Stimulated activated CD4-positive, alpha-beta T cell treated with anti-CD3 and anti-CD28 coated beads, Interleukin-12 subunit alpha, Interleukin-12 subunit beta, amount 100 ng/mL, for 4 hours (primary cell): ENCODE data around the gene BAG3.
"Not testable (repeated sequence)": the region's sequence is repeated elsewhere in the genome, so short reads cannot be mapped to it uniquely, and the experiment has no call there.

Experiments used
- DNase-seq: peaks from one replicate; pipeline ENCODE4 v3.0.0-alpha.2; 2020

The BAG3 gene

DNA sequence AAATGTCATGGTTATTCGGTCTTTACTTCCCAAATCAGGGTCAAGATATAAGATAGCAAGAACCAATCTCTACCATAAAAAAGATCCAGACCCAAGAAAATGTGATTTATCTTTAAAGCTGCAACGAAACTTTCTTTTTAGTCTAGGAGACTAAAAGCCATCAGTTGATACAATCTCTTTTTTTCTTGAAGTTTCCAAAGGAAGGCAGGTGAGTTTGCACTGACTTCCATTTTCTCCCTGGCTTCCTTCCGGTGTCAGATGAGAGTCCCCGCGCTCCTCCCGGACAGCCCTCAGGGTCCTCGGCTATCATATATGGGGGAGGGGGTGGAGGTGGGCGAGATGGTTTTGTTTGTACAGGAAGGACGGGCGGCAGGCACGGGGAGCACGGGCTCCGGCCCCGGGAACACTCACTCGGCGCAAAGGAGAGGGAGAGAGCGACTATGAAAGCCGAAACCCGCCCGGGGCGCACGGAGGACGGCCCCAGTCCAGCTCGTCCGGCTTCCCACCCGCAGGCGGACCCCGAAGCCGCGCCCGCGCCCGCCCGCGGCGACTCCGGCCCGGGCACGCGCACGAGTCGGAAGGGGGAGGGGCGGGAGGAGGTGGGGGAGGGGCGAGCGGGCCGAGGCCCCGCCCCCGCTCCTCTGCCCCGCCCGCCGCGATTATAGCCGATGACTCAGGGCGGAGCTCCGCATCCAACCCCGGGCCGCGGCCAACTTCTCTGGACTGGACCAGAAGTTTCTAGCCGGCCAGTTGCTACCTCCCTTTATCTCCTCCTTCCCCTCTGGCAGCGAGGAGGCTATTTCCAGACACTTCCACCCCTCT is at the start of gene BAG3:
TSS of gene BAG3 (plus strand) at position 689 of the 822 bp plus-strand sequence. CDS start 296 bp downstream, outside the sequence.
- DNase-seq = peak; percentile 81

DNA sequence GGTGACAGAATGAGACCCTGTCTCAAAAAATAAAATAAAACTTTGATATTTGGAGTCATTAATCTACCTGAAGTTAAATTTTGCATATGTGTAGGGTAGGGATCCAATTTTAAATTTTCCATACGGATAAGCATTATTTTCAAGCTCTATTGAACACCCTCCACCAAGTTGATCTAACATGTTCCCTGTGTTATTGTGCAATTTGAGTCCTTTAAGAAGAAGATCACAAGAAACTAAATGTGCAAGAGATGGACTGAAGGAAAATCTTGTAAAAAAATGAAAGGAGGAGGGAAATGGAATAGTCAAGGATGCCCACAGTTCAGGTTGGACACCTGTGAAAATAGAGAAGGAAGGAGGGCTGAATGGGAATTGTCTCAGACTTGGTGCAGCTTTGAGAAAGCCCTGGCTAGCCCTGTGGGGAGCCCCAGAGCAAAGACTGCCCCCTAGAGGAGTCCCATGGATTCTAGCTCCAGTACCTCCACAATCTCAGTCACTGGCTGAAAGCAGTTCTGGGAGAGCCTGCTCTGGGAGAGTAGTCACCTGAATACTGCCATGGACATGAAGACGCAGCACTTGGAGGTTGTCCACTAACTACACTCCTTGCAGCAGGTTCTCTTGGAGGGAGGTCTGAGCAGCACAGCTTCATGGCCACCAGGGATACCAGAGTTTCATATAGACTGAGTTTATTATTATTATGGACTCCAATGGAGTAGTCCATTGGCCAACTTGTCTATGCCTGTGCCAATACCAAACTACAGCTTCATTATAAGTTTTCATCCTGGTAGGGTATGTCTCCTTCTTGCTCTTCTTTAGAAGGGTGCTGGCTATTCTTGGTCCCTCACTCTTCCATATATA is 48.7 kb upstream of the BAG3 start:
- no peak for DNase-seq

DNA sequence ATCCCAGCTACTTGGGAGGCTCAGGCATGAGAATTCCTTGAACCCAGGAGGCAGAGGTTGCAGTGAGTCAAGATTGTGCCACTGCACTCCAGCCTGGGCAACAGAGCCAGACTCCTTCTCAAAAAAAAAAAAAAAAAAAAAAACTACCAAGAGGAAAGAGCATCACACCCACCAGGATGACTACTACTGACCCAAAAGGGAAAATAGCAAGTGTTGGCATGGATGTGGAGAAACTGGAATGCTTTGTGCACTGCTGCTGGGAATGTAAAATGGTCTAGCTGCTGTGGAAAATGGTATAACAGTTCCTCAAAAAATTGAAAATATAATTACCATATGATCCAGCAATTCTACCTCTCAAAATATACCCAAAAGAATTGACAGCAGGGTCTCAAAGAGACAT is 46.7 kb upstream of the BAG3 start:
- DNase-seq = no peak

DNA sequence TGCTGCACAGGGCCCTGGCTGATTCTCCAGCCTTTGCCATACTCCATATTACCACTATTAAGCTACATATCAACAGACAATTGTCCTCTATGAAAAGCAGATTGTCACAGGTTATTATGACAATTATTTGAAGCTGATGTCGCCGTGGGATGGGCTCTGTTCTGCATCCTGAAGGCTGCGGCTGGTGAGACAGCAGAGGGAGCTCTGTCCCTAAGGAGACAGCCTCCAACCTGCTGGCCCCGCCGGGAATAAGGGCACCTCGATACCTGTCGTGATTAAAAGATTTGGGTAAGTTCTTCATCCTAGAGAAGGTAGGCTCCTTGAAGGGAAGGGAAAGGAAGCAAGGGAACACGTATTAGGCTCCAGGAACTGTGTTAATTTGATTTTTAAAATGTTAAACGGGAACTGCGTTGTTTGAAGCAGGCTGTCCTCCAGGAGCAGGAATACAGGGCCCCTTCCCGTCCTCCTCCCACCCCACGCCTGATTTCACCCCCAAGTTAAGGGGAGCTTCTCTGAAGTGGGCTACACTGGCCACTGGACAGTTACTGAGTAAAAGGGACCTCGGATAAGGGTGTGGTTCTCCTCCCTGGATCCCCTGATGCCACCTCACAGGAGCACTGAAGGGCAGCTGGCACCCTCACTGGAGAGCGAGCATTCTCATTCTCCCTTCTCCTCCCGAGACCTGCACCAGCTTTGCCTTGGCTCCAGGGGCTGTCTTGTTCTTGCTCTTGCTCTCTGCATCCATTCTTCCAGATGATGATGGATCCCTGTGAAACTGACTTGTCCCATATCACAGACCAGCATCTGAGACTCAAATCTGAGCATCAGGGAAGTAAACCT is 42.6 kb upstream of the BAG3 start:
- DNase-seq = peak; percentile 25

DNA sequence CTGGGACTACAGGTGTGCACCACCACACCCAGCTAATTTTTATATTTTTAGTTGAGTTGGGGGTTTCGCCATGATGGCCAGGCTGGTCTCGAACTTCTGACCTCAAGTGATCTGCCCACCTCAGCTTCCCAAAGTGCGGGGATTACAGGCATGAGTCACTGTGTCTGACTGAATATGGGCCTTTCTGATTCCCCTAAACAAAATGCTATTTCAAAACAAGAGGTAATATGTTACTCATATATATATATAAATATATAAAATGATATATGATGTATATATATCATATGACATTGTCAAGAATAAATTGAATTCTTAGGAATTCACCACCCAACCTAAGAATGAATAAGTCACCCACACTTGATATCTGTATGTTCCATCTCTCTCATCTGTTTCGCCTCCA is 41.7 kb upstream of the BAG3 start:
- no peak for DNase-seq

DNA sequence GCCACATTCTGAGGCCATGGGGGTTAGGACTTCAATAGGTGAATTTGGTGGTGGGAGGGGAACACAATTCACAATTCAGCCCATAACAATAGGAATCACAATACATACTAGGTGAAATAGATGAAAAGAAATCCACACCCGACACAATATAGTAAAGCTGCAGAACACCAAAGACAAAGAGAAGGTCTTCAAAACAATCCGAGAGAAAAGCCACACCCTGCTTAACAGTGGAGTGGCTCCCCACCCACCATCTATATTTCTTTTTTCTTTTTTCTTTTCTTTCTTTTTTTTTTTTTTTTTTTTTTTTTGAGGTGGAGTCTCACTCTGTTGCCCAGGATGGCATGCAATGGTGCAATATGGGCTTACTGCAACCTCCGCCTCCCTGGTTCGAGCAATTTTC is 39.7 kb upstream of the BAG3 start:
- no peak for DNase-seq

DNA sequence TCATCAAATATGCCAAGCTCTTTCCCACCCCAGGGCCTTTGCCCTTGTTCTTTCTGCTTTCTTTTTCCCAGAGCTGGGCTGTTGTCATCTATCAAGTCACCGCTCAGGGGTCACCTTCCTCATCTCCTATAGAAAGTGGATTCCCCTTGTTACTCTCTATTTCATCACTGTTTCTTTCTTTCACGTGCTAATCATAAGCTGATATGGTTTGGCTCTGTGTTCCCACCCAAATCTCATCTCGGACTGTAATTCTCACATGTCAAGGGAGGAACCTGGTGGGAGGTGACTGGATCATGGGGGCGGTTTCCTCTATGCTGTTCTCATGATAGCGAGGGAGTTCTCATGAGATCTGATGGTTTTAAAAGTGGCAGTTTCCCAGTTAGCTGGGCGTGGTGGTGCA is 37.4 kb upstream of the BAG3 start:
- DNase-seq = no peak

DNA sequence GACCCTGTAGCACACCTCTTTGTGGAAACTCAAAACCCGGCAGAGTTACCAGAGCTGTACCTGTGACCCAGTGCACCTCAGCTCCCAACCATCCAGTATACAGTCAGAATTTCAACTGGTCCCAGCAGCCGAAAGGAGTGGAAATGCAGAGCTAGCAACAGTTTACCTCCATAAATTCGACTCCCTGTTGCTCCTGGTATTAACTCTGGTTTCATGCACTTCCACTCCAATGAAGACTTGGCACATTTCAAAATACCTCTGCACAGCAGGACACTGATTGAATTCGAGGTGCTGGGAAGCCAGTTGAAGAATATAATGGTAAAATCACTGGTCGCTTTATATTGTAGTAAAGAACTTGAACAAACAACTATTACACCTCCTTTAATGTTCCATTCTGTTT is 36.5 kb upstream of the BAG3 start:
- DNase-seq = no peak

DNA sequence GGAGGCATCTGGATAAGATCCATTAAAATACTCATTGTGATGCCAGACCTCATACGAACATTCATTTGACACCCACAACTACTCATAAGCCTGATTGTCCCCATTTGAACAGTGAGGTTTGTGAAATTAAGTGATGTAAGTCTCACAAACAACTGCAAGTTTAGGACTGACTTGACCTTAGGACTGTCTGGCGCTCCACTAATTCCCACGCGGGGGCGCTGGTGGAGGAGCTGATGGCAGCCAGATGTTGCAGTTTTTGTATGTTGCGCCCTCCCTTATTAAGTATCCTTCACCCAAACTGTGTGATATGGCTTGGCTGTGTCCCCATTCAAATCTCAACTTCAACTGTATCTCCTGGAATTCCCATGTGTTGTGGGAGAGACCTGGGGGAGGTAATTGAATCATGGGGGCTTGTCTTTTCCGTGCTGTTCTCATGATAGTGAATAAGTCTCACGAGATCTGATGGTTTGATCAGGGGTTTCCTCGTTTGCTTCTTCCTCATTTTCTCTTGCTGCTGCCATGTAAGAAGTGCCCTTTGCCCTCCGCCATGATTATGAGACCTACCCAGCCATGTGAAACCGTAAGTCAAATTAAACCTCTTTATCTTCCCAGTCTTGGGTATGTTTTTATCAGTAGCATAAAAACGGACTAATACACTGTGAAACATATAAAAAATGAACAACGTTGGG is 34.2 kb upstream of the BAG3 start:
- DNase-seq = no peak

DNA sequence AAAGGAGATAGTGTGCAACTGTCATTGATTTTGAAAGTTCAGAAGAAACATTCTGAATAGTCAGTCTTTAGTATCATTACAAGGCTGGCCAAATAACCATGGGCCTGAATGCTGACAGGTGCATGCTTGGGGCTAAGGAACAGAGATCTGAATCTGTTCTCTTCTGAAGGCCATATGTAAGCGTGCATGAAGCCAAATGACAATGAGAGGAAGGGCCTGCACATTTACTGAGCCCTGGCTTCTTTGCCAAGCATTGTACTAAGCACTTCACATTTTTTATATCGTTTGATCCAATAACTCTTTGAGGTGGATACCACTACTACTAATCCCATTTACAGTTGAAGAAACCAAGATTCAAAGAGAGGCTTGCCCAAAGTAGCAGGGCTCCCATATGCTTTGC is 32.0 kb upstream of the BAG3 start:
- DNase-seq = no peak

DNA sequence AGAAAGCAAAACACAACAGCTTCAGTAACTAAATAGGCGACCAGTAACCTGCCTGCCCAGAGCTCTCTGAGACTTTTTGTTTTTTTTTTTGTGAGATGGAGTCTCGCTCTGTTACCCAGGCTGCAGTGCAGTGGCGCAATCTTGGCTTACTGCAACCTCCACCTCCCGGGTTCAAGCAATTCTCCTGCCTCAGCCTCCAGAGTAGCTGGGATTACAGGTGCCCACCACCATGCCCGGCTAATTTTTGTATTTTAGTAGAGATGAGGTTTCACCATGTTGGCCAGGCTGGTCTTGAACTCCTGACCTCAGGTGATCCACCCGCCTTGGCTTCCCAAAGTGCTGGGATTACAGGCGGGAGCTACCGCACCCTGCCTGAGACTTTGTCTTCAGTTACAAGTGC is 31.4 kb upstream of the BAG3 start:
- not testable (repeated sequence) for DNase-seq

DNA sequence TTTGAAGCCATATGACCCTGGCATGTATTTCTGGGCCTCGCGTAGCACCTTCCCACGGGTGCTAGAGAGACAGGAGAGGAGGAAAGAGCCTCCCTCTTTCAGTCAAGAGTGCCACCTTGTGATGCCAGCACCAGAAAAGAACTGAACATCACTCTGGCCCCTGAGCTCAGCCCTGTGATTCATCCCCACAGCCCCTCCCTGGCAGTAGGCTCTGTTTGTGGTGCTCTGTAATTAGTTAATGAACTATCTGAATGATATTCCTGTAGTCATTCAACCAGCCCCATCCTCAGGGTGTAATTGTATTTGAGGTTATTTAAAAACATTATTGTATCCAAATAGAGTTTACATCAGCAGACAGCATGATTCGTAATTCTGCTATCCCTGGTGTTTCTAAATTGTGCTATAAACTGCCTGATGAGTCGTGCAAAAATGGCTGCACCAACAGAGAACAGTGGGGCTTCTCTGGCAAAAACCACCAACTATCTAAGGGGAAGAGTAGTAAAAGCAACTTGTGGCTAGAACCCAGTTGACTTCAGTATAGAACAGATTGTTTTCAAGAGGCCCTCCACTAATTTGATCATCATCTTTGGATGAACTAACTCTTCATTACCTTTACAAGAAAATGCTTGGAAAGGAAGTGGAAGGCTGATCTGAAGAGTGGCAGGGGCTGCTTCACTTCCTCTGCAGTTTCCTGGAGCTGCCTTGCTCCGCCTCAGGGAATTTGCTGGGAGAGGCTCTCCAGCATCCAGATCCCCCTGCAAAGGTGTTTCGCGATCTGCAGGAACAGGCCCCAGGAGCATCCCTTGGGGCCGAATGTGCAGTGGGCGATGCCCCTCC is 30.7 kb upstream of the BAG3 start:
- no peak for DNase-seq

DNA sequence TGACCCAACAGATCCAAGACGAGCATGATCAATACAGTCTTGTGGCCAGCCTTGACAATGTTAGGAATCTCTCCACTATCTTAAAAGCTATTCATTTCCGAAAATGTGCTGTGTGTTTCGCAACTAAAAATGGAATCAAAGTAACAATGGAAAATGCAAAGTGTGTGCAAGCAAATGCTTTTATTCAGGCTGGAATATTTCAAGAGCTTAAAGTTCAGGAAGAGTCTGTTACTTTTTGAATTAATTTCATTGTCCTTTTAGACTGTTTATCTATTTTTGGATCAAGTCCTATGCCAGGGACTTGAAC is 30.1 kb upstream of the BAG3 start:
- no peak for DNase-seq

DNA sequence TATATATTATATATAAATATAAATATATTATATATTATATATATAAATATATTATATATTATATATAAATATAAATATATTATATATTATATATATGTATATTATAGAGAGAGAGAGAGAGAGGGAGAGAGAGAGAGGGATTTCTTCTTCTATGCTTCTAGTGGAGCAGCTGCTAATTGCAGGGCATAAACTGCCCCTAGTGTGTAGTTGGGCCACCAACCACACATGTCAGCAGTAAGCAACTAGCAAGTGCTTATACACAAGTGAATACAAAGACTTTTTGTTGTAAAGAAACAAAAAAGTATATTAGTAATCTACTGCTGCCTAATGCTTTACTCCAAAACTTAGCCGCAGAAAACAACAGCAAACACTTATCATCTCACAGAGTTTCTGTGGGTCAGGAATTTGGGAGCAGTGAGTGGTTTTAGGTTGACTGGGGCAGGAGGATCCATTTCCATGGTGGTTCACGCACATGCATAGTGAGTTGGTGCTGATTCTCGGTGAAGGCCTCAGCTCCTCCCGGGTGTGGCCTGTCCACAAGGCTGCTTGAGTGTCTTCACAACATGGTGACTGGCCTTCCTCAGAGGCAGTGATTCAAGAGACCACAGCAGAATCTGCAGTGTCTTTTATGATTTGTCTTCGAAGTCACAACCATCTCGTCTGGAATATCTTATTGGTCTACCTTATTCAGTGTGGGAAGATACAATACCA is 25.5 kb upstream of the BAG3 start:
- no peak for DNase-seq

DNA sequence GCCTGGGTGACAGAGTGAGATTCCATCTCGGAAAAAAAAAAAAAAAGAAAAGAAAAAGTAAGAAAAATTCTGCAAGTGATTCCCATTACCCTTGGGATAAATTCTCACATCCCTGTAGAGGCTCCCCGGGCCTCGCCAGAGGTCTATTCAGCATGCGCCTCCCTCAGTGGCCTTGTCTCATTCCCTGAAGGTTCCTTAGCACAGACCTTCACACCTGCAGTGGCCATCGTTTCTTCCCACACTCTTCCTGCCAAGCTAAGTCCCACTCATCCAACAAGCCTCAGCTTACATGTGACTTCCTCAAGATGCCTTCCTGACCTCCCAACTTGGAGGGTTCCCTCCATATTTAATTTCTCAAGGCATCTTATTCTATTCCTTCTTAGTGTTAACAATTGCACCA is 20.9 kb upstream of the BAG3 start:
- no peak for DNase-seq

DNA sequence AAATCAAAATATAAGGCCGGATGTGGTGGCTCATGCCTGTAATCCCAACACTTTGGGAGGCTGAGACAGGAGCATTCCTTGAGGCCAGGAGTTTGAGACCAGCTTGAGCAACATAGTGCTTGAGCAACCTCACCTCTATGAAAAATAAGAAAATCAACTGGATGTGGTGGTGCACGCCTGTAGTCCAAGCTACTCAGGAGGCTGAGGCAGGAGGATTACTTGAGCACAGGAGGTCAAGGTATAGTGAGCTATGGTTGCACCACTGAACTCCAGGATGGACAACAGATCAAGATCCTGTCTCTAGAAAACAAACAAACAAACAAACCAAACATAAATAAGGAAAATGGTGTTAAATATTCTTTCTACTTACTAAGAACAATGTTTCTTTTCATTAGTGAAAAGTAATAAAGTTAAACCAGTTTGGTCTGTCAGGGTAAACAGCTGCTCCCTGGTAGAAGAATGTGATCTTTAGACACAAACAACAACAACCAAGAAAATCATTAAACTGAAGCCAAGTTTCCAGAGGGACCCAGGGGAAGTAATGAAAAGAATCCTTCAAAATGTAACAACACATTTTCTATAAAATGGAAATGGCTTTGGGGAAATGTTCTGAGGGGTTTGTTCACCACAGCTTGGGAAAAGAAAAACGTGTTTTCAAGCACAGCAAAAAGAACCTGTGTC is 17.5 kb upstream of the BAG3 start:
- DNase-seq = no peak

DNA sequence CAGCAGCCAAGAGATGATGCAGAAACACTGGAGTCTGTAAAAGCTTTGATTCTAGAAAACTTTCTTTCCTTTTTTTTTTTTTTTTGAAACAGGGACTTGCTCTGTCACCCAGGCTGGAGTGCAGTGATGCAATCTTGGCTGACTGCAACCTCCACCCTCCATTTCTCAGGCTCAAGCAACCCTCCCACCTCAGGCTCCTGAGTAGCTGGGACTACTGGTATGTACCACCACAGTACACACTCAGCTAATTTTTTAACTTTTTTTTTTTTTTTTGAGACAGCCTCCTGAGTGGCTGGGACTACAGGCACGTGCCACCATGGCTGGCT is 17.0 kb upstream of the BAG3 start:
- no peak for DNase-seq

DNA sequence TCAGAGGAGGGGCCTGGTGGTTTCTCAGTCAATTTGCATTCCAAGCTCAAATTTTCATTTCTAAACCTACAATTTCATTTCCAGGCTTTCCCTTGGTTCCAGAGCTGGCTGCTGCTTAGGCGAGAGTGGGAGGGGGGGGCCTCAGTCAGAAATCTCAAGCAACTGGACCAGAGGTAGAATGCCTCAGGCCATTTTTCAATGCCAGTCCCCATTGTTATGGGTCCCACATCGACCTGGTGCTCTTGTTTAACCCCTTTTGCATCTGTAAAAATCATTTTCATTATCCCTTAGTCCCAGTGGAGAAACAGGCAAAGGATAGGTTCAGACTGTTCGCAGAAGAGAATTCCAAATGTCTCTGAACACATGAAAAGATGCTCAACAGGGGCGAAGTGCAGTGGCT is 13.5 kb upstream of the BAG3 start:
- DNase-seq = no peak

DNA sequence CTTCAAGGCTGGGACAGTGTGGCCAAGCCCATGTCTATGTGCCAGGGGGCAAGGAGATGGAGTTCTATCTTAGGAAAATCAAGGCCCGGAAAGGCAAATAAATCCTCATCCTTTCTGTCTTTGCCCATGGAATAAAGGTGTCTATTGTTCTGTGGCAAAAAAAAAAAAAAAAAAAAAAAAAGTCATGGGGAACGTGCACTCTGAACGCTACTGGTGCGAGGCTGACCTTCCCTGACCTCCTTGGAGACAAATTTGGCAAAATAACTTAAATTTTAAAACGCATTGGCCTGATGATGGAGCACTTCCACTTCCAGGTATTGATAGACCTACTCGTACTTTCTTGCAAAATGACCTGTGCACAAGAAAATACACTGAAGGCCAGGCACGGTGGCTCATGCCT is 12.2 kb upstream of the BAG3 start:
- DNase-seq = no peak

DNA sequence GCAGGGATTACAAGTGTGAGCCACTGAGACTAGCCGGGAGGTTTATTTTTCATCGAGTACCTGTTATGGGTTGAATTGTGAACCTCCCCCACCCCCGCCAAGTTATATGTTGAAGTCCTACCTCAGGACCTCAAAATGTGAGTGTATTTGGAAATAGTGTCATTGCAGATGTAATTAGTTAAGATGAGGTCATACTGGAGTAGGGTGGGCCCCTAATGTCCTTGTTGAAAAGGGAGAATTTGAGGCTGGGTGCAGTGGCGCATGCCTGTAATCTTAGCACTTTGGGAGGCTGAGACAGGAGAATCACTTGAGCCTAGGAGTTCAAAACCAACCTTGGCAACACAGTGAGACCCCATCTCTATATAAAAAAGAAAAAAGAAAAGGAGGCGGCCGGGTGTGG is 10.8 kb upstream of the BAG3 start:
- DNase-seq = no peak
